Heart right ventricle (tissue), 16 donors: Measurements from ENCODE around the gene PIP5K1A. TPM values are rescaled to one million over a fixed set of nuclear protein-coding genes. Genes with fewer than 3 reads are reported as not detected.

Experiments
- ATAC-seq, 8 donors: fragments of 200-7000 bp; cut with Tn5 transposase; one replicate each; pipeline ENCODE4 v1.9.1; 2020; ENCODE audit warnings: mild to moderate bottlenecking in 8 of 8, moderate library complexity in 8 of 8, moderate number of reproducible peaks in 1 of 8
- DNase-seq, 2 donors: peaks; one replicate each; pipeline ENCODE4 v3.0.0-alpha.2; 2020
- H3K27ac ChIP-seq, 10 donors: fragments of 200-600 bp; sonication (generic) in 2 of 10; one replicate each; pipeline versions ENCODE4 v1.5.0 to v1.8.0; 2020 to 2022; ENCODE audit warnings: mild to moderate bottlenecking in 3 of 10
- H3K27me3 ChIP-seq, 7 donors: fragments of 200-600 bp; one replicate each; pipeline ENCODE4 v1.8.0; 2021 to 2022; ENCODE audit warnings: mild to moderate bottlenecking in 2 of 7
- H3K36me3 ChIP-seq, 9 donors: fragments of 200-600 bp; sonication (generic) in 1 of 9; one replicate each; pipeline versions ENCODE4 v1.5.0 to v1.8.0; 2020 to 2022; ENCODE audit warnings: mild to moderate bottlenecking in 2 of 9
- H3K4me1 ChIP-seq, 9 donors: fragments of 200-600 bp; sonication (generic) in 1 of 9; one replicate each; pipeline versions ENCODE4 v1.5.0 to v1.8.0; 2020 to 2022; ENCODE audit warnings: mild to moderate bottlenecking in 4 of 9
- H3K4me3 ChIP-seq, 10 donors: fragments of 200-600 bp; sonication (generic) in 2 of 10; one replicate each; pipeline versions ENCODE4 v1.5.0 to v1.8.0; 2020 to 2022; ENCODE audit warnings: mild to moderate bottlenecking in 7 of 10, moderate library complexity in 2 of 10
- H3K9me3 ChIP-seq, 11 donors: fragments of 200-600 bp in 10 of 11; sonication (generic) in 2 of 11; one replicate each; pipeline versions ENCODE4 v1.5.0 to v1.8.0; 2013 to 2022; ENCODE audit warnings: mild to moderate bottlenecking in 2 of 11, control low read depth in 1 of 11, moderate library complexity in 1 of 11
- WGBS, 2 donors: extraction: QIAGEN DNeasy Blood & Tissue Kit; methylation state at CpG; one replicate each; pipeline ENCODE4 v1.1.7; 2013; ENCODE audit warnings: inconsistent platforms in 1 of 2; 5-methylcytosine and 5-hydroxymethylcytosine counted together
- intact Hi-C, 10 donors: fragments of 100-400 bp; cut with DNase I; formaldehyde crosslinking; loops; one replicate each; pipeline versions ENCODE4 v1.11.1 to v1.14.2; 2022
- polyA plus RNA-seq, 2 donors: library from polyadenylated mRNA; stranded (reverse); fragments of 200-250 nt; gene quantifications; one replicate each; pipeline ENCODE4 v1.2.3, GENCODE V29; 2013
- total RNA-seq, 10 donors: library from RNA; stranded (reverse); fragmentation: NEBNext Ultra II Directional in 3 of 10; extraction: Animal tissue kit (Norgen Biotek cat#: 25700) in 3 of 10; gene quantifications; one replicate each; pipeline versions ENCODE4 v1.2.1 to v1.2.4, GENCODE V29; 2021 to 2023
- TF ChIP-seq, protein P1 (sequence below), 9 donors: fragments of 200-600 bp; sonication (generic) in 2 of 9; IDR thresholded peaks; one replicate each; pipeline versions ENCODE4 v1.5.0 to v1.8.0; 2021 to 2022; ENCODE audit warnings: antibody characterized with exemption in 9 of 9, mild to moderate bottlenecking in 5 of 9, moderate library complexity in 1 of 9
- donor health status: Arrhythmogenic right ventricular cardiomyopathy.
- donor health status: ischemic (EF 13 %, LVEDD 7.1; RV severe dilation, severe dysfunction).
- donor health status: healthy with polysubstance abuse.
- donor health status: DM: no; HTN: yes; CAD: no.
- donor health status: DM: no; HTN: no; CAD: no.
- donor health status: ischemic (EF 25% LVEDD 6.9; RV normal size, moderate dysfunction).
- donor health status: ischemic (EF 25% LVEDD 5.7; RV mildly dilated, moderate dysfunction).
- donor health status: healthy.
- donor health status: DM: yes; HTN: yes; CAD: no.
- donor health status: Ischemic cardiomyopathy.
- donor health status: ischemic (EF 35%, LVEDD 5.7; RV mildly dilated, moderate dysfunction).
- donor health status: nonischemic (EF 11% LVEDD 7.7; RV severe dilation, severe dysfunction).
- donor health status: DM: yes; HTN: yes; CAD: no.
- donor health status: PGD.
- donor health status: ischemic (EF 29% LVEDD 5.4; RV normal size, mild dysfunction).
- donor health status: nonischemic (EF 23%, LVEDD 6.1; RV moderate dilation, normal function).

Gene PIP5K1A
- total and polyA plus RNA-seq, 12 donors = 11.5 to 48.0 (median 38.7) TPM

DNA sequence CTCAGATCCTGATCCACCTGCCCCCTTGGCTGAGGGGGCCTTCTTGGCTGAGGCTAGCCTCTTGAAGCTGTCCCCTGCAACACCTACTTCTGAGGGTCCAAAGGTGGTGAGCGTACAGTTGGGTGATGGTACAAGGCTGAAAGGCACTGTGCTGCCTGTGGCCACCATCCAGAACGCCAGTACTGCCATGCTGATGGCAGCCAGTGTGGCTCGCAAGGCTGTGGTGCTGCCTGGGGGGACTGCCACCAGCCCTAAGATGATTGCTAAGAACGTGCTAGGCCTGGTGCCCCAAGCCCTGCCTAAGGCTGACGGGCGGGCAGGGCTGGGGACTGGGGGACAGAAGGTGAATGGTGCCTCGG is 89.0 kb downstream of the PIP5K1A start:
- intact Hi-C loops = loop anchor here in 1 of 10 donors (10.0 kb wide), 1 partner anchor 57 kb away; the partner anchor contains the start of gene RFX5
- H3K36me3 ChIP-seq = peaks cover 0 to 77% (median 60%) of the 10 kb centered on the region in 9 donors
- TF ChIP-seq, protein P1, sequence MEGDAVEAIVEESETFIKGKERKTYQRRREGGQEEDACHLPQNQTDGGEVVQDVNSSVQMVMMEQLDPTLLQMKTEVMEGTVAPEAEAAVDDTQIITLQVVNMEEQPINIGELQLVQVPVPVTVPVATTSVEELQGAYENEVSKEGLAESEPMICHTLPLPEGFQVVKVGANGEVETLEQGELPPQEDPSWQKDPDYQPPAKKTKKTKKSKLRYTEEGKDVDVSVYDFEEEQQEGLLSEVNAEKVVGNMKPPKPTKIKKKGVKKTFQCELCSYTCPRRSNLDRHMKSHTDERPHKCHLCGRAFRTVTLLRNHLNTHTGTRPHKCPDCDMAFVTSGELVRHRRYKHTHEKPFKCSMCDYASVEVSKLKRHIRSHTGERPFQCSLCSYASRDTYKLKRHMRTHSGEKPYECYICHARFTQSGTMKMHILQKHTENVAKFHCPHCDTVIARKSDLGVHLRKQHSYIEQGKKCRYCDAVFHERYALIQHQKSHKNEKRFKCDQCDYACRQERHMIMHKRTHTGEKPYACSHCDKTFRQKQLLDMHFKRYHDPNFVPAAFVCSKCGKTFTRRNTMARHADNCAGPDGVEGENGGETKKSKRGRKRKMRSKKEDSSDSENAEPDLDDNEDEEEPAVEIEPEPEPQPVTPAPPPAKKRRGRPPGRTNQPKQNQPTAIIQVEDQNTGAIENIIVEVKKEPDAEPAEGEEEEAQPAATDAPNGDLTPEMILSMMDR (IDR thresholded peaks at IDR 0.05) = no peak
- no peak overlapping the region for H3K27ac ChIP-seq
- peaks cover 0 to 24% (median 15%) of the 10 kb centered on the region in 9 donors for H3K4me1 ChIP-seq
- 91 to 95% methylated on average over 7 of the region's 7 CpGs for WGBS, 2 donors
- ATAC-seq (no peak), DNase-seq (no peak)
- no peaks in the 10 kb centered on the region for H3K9me3 ChIP-seq
- H3K4me3 ChIP-seq = no peak overlapping the region
- no peaks in the 10 kb centered on the region for H3K27me3 ChIP-seq

GRCh38 chr1:151287767-151288500 is 89.6 kb downstream of the PIP5K1A start:
- Histone ChIP-seq H3K27me3 (no peaks in the 10 kb centered on the region), H3K4me1 (peaks cover 0 to 23% (median 15%) of the 10 kb centered on the region in 9 donors), H3K4me3 (no peak overlapping the region), H3K9me3 (no peaks in the 10 kb centered on the region), H3K27ac (no peak overlapping the region), H3K36me3 (peaks cover 0 to 83% (median 66%) of the 10 kb centered on the region in 9 donors)
- DNase-seq (no peak), ATAC-seq (no peak)
- 93 to 94% methylated on average over 22 of the region's 22 CpGs for WGBS, 2 donors
- TF ChIP-seq, protein P1 (IDR thresholded peaks at IDR 0.05) = no peak
- intact Hi-C loops = loop anchor here in 1 of 10 donors (10.0 kb wide), 1 partner anchor 57 kb away; the partner anchor contains the start of gene RFX5

DNA sequence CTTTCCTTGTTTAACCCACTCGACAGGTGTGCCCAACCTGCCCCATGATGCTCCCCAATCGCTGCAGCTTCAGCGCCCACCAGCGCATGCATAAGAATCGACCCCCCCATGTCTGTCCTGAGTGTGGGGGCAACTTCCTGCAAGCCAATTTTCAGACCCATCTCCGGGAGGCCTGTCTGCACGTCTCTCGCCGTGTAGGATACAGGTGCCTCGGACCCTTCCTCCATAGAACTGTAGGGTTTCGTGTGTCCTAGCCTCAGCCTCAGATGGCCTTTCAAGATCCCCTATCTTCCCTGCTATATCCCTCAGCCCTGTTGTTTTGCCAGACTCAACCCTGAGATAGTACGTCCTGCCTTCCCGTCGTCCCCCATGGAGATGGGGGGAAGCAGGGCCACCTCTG is 90.2 kb downstream of the PIP5K1A start:
- H3K36me3 ChIP-seq = peaks cover 0 to 89% (median 71%) of the 10 kb centered on the region in 9 donors
- no peak for ATAC-seq
- peaks cover 0 to 18% (median 9%) of the 10 kb centered on the region in 9 donors for H3K4me1 ChIP-seq
- intact Hi-C loops = loop anchor here in 1 of 10 donors (10.0 kb wide), 1 partner anchor 56 kb away; the partner anchor contains the start of gene RFX5
- DNase-seq = no peak
- H3K27ac ChIP-seq = no peak overlapping the region
- 87 to 91% methylated on average over 14 of the region's 14 CpGs for WGBS, 2 donors
- H3K9me3 ChIP-seq = no peaks in the 10 kb centered on the region
- no peaks in the 10 kb centered on the region for H3K27me3 ChIP-seq
- TF ChIP-seq, protein P1 (IDR thresholded peaks at IDR 0.05) = no peak
- H3K4me3 ChIP-seq = no peak overlapping the region

GRCh38 chr1:151289080-151289935 is 91.0 kb downstream of the PIP5K1A start:
- Histone ChIP-seq H3K27me3 (no peaks in the 10 kb centered on the region), H3K9me3 (no peaks in the 10 kb centered on the region), H3K4me3 (no peak overlapping the region), H3K4me1 (peaks cover 0 to 10% (median 2%) of the 10 kb centered on the region in 9 donors), H3K27ac (no peak overlapping the region), H3K36me3 (peaks cover 0 to 97% (median 79%) of the 10 kb centered on the region in 9 donors)
- DNase-seq = no peak
- intact Hi-C loops = loop anchor here in 1 of 10 donors (10.0 kb wide), 1 partner anchor 55 kb away; the partner anchor contains the start of gene RFX5
- TF ChIP-seq, protein P1 (IDR thresholded peaks at IDR 0.05) = no peak
- ATAC-seq = peak in 1 of 8 donors; percentile 10
- WGBS, 2 donors = 79 to 81% methylated on average over 18 of the region's 18 CpGs
